Measurements from ENCODE around the gene NEDD9.

DNA sequence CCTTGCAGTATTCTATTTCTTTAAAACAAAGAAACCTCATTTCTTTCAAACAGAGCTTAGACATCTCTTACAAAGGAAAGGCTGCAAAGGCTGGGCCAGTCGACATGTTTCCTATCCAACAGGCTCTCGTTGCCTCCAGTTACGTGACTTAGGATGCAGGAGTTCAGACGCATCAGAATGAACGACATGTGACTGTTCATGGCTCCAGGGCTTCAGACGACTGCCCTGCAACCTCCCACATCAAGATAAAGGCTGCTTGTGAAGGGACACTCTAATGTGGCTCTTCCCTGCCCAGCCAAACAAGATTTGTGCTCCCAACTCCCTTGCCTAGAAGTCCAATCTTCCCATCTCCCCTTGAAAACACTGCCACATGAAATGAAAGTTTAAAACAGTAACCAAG, 14.3 kb upstream of the NEDD9 start:
- TF ChIP-seq POLR2A (IDR thresholded peaks at IDR 0.05) = no peak
- TF ChIP-seq, protein P1, sequence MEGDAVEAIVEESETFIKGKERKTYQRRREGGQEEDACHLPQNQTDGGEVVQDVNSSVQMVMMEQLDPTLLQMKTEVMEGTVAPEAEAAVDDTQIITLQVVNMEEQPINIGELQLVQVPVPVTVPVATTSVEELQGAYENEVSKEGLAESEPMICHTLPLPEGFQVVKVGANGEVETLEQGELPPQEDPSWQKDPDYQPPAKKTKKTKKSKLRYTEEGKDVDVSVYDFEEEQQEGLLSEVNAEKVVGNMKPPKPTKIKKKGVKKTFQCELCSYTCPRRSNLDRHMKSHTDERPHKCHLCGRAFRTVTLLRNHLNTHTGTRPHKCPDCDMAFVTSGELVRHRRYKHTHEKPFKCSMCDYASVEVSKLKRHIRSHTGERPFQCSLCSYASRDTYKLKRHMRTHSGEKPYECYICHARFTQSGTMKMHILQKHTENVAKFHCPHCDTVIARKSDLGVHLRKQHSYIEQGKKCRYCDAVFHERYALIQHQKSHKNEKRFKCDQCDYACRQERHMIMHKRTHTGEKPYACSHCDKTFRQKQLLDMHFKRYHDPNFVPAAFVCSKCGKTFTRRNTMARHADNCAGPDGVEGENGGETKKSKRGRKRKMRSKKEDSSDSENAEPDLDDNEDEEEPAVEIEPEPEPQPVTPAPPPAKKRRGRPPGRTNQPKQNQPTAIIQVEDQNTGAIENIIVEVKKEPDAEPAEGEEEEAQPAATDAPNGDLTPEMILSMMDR (IDR thresholded peaks at IDR 0.05 in 4 of 5, conservative IDR thresholded peaks at IDR 0.05 in 1 of 5) = no peak

Measured in gastrocnemius medialis (tissue), 4 donors.